Measurements from ENCODE around the gene TEDDM1.

DNA sequence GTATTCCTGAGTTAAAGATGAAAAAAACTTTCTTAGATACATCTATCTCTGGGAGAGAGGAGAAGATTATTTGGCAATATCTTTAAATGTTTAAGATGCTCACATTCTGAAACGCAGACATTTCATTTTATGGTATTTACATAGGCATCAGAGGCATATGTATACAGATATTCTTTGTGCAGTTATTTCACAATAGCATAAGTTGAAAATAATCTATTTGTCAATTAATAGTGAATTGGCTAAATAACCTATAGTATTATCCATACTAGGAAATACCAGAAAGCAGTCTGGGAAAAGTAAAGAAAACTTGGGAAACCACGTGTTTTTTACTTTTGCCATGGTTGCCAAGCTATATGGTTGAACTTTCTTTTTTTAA, 44.8 kb downstream of the TEDDM1 start:
- TF ChIP-seq, protein P1, sequence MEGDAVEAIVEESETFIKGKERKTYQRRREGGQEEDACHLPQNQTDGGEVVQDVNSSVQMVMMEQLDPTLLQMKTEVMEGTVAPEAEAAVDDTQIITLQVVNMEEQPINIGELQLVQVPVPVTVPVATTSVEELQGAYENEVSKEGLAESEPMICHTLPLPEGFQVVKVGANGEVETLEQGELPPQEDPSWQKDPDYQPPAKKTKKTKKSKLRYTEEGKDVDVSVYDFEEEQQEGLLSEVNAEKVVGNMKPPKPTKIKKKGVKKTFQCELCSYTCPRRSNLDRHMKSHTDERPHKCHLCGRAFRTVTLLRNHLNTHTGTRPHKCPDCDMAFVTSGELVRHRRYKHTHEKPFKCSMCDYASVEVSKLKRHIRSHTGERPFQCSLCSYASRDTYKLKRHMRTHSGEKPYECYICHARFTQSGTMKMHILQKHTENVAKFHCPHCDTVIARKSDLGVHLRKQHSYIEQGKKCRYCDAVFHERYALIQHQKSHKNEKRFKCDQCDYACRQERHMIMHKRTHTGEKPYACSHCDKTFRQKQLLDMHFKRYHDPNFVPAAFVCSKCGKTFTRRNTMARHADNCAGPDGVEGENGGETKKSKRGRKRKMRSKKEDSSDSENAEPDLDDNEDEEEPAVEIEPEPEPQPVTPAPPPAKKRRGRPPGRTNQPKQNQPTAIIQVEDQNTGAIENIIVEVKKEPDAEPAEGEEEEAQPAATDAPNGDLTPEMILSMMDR (IDR thresholded peaks at IDR 0.05), result no peak
- TF ChIP-seq POLR2A (IDR thresholded peaks at IDR 0.05), result no peak
